ENCODE measurements around the gene BLOC1S6.

Gene BLOC1S6, protein sequence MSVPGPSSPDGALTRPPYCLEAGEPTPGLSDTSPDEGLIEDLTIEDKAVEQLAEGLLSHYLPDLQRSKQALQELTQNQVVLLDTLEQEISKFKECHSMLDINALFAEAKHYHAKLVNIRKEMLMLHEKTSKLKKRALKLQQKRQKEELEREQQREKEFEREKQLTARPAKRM

DNA sequence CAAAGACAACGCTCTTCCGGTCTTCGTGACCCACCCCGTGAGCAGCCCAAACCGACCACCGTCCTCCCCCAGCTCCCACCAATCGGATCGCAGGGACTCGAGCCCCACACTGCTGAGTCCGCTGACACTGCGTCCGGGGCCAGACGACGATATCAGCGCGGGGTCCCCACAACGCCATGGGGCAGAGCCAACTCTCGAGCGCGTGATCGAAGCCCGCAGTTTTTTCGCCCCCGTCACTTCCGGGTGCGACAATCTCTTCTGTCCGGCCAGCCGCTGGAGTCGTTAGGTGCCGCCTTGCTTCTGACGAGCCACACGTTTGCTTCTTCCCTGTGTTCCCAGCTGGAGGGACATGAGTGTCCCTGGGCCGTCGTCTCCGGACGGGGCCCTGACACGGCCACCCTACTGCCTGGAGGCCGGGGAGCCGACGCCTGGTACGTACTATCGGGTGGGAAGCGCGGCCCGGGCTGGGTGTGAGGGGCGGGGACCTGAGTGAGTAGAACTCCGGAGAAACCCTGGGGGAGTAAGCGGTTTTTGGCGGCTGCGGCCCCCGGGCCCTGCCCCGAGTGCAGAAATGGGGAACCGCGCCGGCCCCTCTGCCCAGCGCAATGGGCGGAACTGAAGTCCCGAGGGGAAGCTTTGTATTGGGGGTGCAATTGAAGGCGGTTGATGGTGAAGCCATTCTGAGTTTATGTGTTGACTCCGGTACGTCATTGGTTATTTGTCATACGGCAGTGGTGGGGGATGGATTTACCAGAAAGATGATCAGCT lies at the start of gene BLOC1S6:
BLOC1S6 (plus strand) TSS at position 285 of the 768 bp plus-strand sequence; CDS start at position 350, 65 bp downstream.
- DNase-seq = peak; percentile 81

- DNase-seq = no peak
Observed at GRCh38 chr15:45539680-45540079, 47.5 kb upstream of the BLOC1S6 start.

- no peak for DNase-seq
Observed at GRCh38 chr15:45540531-45540930, 46.6 kb upstream of the BLOC1S6 start.

DNA sequence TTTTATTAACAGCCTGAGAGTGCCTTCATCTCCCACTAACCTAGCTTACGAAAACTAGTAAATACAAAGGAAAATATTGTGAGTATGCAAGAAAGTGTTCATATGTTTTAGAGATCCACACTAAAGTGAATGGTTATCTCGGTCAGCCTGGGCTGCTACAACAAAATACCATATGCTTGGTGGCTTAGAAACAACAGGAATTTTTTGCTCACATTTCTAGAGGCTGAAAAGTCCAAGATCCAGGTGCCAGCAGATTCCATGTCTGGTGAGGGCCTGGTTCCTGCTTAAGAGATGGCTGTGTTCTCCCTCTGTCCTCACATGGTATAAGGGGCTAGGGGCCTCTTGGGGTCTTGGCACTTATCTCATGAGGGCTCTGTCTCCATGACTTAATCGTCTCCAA lies 44.1 kb upstream of the BLOC1S6 start:
- DNase-seq = no peak

DNA sequence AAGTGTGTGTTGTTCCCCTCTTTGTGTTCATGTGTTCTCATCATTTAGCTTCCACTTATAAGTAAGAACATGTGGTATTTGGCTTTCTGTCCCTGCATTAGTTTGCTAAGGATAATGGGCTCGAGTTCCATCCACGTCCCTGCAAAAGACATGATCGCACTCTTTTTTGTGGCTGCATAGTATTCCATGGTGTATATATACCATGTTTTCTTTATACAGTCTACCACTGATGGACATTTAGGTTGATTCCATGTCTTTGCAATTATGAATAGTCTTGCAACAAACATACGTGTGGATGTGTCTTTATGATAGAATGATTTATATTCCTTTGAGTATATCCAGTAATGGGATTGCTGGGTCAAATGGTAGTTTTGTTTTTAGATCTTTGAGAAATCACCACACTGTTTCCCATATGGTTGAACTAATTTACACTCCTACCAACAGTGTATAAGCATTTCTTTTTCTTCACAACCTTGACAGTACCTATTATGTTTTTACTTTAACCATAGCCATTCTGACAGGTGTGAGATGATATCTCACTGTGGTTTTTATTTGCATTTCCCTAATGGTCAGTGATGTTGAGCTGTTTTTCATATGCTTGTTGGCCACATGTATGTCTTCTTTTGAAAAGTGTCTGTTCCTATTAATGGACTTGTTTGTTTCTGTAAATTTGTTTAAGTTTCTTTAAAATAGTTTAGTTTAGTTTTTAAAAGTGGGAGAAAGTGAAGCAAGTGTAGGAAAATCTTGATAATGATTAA lies 42.7 kb upstream of the BLOC1S6 start:
- DNase-seq = no peak

GRCh38 chr15:45546789-45547188 lies 40.4 kb upstream of the BLOC1S6 start:
- DNase-seq = no peak

- no peak for DNase-seq
Observed at GRCh38 chr15:45548753-45549520, 38.2 kb upstream of the BLOC1S6 start.

- no peak for DNase-seq
Observed at GRCh38 chr15:45549541-45550220, 37.5 kb upstream of the BLOC1S6 start.

- DNase-seq = no peak
Observed at GRCh38 chr15:45550436-45550835, 36.7 kb upstream of the BLOC1S6 start.

DNA sequence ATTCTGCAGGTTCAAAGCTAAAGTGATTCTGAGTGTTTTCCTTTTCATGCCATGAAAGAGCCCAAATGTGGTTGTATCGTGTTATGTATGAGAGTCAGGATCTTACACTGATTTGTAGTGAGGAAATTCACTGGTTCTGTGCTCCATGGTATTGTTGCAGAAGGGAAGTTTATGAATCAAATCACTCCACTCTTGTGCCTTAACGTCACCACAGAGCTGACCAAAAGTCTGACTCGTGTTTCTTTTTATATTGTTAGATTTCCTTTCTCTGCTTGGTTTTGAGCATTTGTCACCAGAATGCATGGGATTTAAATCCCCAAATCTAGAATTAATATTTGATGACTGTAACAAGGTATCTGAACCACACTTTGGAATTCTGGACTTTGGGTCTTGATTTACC lies 35.5 kb upstream of the BLOC1S6 start:
- no peak for DNase-seq

DNA sequence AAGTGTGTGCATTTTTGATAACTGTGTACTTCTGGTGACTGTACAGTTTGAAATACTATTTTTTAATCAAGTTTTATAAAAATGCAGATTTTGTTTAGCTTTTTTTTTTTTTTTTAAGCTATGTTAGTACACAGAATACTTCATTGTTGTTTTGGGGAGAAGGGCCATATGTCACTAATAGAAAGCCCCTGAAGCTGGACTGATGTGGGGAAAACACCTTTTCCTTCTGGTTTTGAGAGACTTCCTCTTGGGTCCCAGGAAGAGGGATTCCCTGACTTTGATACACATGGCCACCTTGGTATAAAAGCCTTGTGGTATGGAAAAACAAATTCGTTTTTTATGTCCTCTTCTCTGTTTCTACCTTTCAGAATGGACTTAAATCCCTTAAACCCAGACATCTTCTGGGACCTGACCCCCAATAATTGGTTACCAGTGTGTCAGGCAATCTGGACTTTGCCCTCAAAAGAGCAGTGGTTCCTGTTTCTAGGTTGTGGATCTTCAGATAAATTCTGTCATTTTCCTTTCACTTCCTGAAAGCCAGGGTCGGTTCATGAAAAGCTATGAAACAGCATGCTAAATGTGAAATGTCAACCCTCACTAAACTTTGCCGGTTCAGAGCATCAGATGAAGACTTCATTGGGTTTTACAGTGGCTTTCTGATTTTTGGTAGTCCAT lies 31.1 kb upstream of the BLOC1S6 start:
- no peak for DNase-seq

GRCh38 chr15:45572617-45573016 lies 14.6 kb upstream of the BLOC1S6 start:
- DNase-seq = no peak

DNA sequence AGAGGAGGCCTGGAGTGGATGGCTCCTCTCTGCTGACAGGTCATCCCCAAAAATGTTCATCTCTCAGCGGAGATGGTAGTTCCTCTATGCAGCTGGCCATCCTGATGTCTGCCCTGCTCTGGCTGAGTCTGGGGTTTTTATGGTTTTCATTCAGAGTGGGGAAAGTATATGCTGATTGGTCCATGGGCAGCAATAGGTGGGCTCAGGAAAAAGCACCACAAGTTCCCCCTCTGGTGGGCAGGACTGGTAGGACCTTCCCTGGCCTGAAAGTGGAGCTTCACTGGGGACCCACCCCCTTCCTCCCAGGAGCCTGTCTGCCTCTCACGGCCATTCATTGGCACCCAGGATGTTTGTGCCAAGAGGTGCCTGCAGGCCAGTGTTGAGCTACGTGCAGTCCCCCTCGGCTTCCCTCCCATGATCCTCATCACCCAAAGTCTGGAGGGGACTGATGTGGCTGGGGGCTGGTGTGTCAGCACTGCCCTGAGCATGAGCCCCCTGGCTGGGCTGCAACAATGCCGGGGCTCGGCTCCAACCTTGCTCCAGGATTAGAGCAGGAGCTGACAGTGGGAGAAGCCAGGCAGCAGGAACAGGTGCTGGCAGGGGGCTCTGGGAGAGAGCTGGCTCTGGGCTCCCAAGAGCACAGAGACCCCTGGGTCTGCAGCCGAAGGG lies 13.1 kb upstream of the BLOC1S6 start:
- no peak for DNase-seq

GRCh38 chr15:45581919-45582318 lies 5.3 kb upstream of the BLOC1S6 start:
- no peak for DNase-seq

DNA sequence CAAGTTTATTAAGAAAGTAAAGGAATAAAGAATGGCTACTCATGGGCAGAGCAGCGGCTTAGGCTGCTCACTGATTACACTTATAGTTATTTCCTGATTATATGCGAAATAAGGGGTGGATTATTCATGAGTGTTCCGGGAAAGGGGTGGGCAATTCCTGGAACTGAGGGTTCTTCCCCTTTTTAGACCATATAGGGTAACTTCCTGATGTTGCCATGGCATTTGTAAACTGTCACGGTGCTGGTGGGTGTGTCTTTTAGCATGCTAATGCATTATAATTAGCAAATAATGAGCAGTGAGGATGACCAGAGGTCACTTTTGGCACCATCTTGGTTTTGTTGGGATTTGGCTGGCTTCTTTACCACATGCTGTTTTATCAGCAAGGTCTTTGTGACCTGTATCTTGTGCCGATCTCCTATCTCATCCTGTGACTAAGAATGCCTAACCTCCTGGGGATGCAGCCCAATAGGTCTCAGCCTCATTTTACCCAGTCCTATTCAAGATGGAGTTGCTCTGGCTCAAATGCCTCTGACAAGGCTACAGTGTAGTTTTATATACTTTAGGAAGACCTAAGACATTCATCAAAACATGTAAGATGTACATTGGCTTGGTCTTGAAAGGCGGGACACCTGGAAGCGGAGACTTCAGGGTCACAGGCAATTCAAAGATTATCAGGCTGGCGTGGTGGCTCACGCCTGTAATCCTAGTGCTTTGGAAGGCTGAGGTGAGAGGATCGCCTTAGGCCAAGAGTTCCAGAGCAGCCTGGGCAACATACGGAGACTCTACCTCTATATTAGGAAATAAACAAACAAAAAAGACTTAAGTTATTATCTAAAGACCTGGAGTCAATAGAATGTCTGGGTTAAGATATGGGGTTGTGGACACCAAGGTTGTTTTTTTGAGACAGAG lies 3.2 kb upstream of the BLOC1S6 start:
- DNase-seq = no peak

DNA sequence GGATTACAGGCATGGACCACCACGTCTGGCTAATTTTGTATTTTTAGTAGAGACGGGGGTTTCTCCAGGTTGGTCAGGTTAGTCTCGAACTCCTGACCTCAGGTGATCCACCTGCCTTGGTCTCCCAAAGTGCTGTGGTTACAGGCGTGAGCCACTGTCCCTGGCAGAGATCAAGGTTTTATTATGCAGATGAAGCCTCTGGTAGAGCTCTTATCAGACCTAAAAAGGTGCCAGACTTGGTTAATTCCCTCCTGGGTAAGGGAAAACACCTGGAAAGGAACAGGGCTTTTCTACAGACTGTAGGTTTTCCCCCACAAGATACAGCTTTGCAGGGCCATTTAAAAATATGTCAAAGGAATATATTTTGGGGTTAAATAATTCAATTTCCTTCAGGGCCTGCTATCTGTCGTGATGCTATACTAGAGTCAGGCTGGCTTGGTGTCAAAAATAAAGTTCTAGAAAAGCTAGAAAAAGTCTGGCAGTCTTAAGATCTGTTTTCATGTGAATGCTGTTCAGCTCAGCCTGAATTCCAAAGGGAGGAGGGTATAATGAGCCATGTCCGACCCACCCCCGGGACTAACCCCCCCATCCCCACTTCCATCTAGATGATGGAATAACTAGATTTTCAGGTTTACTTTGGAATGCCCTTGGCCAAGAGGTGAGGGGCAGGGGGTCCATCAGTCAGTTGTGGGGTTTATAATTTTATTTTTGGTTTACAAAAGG lies 1.9 kb upstream of the BLOC1S6 start:
- DNase-seq = no peak

GRCh38 chr15:45586125-45586524 lies 1.1 kb upstream of the BLOC1S6 start:
- no peak for DNase-seq

GRCh38 chr15:45586601-45587094 lies 531 bp upstream of the BLOC1S6 start:
- no peak for DNase-seq

DNA sequence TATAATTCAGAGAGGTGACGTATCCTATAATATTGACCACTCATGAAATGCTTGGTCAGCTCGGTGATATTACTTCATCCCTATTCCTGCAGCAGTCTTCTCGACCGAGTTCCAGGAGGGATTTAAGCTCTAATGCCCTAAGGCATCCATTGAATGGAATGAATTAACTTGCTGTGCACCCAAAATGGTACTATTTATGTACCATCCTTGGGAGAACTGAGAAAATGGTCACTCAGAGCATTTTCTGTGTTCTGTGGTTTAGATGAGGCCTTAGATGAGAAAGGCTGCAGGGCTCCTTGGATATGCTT lies 638 bp downstream of the BLOC1S6 start:
- no peak for DNase-seq

Data from activated CD4-positive, alpha-beta T cell treated with anti-CD3 and anti-CD28 coated beads for 1 hour (primary cell).